Trophoblast cell (in vitro differentiated cells and primary cell): ENCODE data around the gene TSC2.

Source experiments
- DNase-seq, 2 donors: peaks; one replicate each; pipeline ENCODE4 v3.0.0-alpha.2; 2016
- H2AFZ ChIP-seq: 2 replicates; pipeline ENCODE4 v1.6.1; 2013; ENCODE audit warnings: low read length, moderate library complexity, mild to moderate bottlenecking; ENCODE audit not compliant: insufficient read depth, poor library complexity
- H2AK5ac ChIP-seq: 2 replicates; pipeline ENCODE4 v1.6.1; 2013; ENCODE audit warnings: mild to moderate bottlenecking, low read length
- H2BK120ac ChIP-seq: 2 replicates; pipeline ENCODE4 v1.6.1; 2013; ENCODE audit warnings: low read length, mild to moderate bottlenecking, moderate library complexity; ENCODE audit not compliant: insufficient read depth, poor library complexity
- H2BK12ac ChIP-seq: 2 replicates; pipeline ENCODE4 v1.6.1; 2013; ENCODE audit warnings: mild to moderate bottlenecking, low read length, moderate library complexity
- H2BK5ac ChIP-seq: 2 replicates; pipeline ENCODE4 v1.6.1; 2013; ENCODE audit warnings: low read length, low read depth, moderate library complexity, mild to moderate bottlenecking; ENCODE audit not compliant: poor library complexity
- H3K14ac ChIP-seq: 2 replicates; pipeline ENCODE4 v1.6.1; 2013; ENCODE audit warnings: mild to moderate bottlenecking, low read length
- H3K18ac ChIP-seq: 2 replicates; pipeline ENCODE4 v1.6.1; 2013; ENCODE audit warnings: mild to moderate bottlenecking, low read length
- H3K23ac ChIP-seq: 2 replicates; pipeline ENCODE4 v1.6.1; 2013; ENCODE audit warnings: low read length
- H3K27ac ChIP-seq: 2 replicates; pipeline ENCODE4 v1.5.1; 2013; ENCODE audit warnings: low read depth, mild to moderate bottlenecking, inconsistent platforms, low read length, moderate library complexity
- H3K27me3 ChIP-seq: 2 replicates; pipeline ENCODE4 v1.6.1; 2013; ENCODE audit warnings: inconsistent platforms, mild to moderate bottlenecking, low read length, moderate library complexity; ENCODE audit not compliant: insufficient read depth
- H3K36me3 ChIP-seq, 2 experiments: 1 replicate in 1 of 2; 2 replicates in 1 of 2; pipeline ENCODE4 v1.6.1; 2013; ENCODE audit warnings: low read length in 2 of 2, mild to moderate bottlenecking in 2 of 2, moderate library complexity in 1 of 2; ENCODE audit not compliant: insufficient read depth in 2 of 2, control insufficient read depth in 1 of 2
- H3K4ac ChIP-seq: 2 replicates; pipeline ENCODE4 v1.6.1; 2013; ENCODE audit warnings: low read depth, mild to moderate bottlenecking, low read length, moderate library complexity
- H3K4me1 ChIP-seq, 2 experiments: 1 replicate in 1 of 2; 2 replicates in 1 of 2; pipeline ENCODE4 v1.6.1; 2013; ENCODE audit warnings: low read length in 2 of 2, mild to moderate bottlenecking in 2 of 2, moderate library complexity in 1 of 2; ENCODE audit not compliant: insufficient read depth in 2 of 2, control insufficient read depth in 1 of 2
- H3K4me2 ChIP-seq: 2 replicates; pipeline ENCODE4 v1.6.1; 2013; ENCODE audit warnings: inconsistent platforms, mild to moderate bottlenecking, low read length, moderate library complexity
- H3K4me3 ChIP-seq: 2 replicates; pipeline ENCODE4 v1.5.1; 2013; ENCODE audit warnings: mild to moderate bottlenecking, low read depth, low read length, inconsistent platforms
- H3K79me1 ChIP-seq: one replicate; pipeline ENCODE4 v1.6.1; 2013; ENCODE audit warnings: low read length
- H3K79me2 ChIP-seq: 2 replicates; pipeline ENCODE4 v1.6.1; 2013; ENCODE audit warnings: low read length, mild to moderate bottlenecking; ENCODE audit not compliant: control insufficient read depth, insufficient read depth, poor library complexity
- H3K9ac ChIP-seq: 2 replicates; pipeline ENCODE4 v1.6.1; 2013; ENCODE audit warnings: mild to moderate bottlenecking, low read length
- H3K9me3 ChIP-seq: 2 replicates; pipeline ENCODE4 v1.6.1; 2013; ENCODE audit warnings: low read depth, mild to moderate bottlenecking, control low read depth, inconsistent platforms, low read length; ENCODE audit not compliant: insufficient read depth
- H4K12ac ChIP-seq: 2 replicates; pipeline ENCODE4 v1.6.1; 2013; ENCODE audit warnings: low read depth, mild to moderate bottlenecking, low read length, moderate library complexity
- H4K8ac ChIP-seq: 2 replicates; pipeline ENCODE4 v1.6.1; 2013; ENCODE audit warnings: low read depth, mild to moderate bottlenecking, low read length, moderate library complexity
- H4K91ac ChIP-seq: one replicate; pipeline ENCODE4 v1.6.1; 2013; ENCODE audit warnings: low read depth, mild to moderate bottlenecking, low read length, moderate library complexity
- WGBS: extraction: QIAGEN DNeasy Blood & Tissue Kit; methylation state at CpG from one replicate; pipeline ENCODE4 v1.1.7; 2013; ENCODE audit warnings: missing lambda C conversion rate; ENCODE audit not compliant: insufficient read length, insufficient coverage; ENCODE audit errors: extremely low coverage; 5-methylcytosine and 5-hydroxymethylcytosine counted together

The TSC2 gene

DNA sequence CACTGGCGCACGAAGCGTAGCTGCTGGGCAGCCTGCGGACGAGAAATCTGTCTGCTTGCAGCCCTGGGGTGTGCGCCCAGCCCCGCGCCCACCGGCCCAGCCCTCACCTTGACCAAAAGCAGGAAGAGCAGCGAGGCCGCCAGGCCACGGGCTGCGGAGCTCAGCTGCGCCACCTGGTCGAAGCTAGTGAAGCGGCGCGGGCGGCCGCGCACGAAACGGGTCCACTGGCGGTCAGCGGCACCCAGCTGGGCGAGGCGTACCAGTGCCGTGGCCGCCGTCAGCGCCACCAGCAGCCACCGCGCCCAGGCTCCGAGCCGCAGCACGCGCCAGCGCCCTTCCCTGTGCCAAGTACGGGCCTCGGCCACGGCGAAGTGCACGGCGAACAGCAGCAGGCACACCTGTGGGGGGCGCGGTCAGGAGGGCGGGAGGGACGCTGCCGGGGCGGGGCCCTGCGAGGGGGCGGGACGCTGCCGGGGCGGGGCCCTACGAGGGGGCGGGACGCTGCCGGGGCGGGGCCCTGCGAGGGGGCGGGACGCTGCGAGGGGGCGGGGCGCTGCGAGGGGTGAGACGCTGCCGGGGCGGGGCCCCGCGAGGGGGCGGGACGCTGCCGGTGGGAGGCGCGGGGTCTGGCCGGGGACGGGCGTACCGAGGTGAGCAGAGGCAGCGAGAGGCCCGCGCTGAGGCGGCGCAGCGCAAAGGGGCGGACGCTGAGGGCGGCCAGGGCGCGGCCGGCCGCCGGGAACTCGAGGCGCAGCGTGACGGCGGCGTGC is 43.2 kb downstream of the TSC2 start:
- no peak overlapping the region for H3K4ac ChIP-seq
- DNase-seq = peak; percentile 76
- peak overlapping the region; percentile 64 for H4K8ac ChIP-seq
- WGBS = no CpG with 5 or more reads among the region's 101 CpGs
- peak overlapping the region; percentile 38 for H4K91ac ChIP-seq
- peaks cover 68 to 74% of the 10 kb centered on the region in 2 experiments for H3K36me3 ChIP-seq
- peaks cover 3% of the 10 kb centered on the region for H3K9me3 ChIP-seq
- H2BK5ac ChIP-seq = no peak overlapping the region
- H2AK5ac ChIP-seq = no peak overlapping the region
- H3K4me2 ChIP-seq = peak overlapping the region; percentile 97
- peak overlapping the region; percentile 77 for H3K4me3 ChIP-seq
- H4K12ac ChIP-seq = peak overlapping the region; percentile 51
- H3K27me3 ChIP-seq = no peaks in the 10 kb centered on the region
- H3K79me2 ChIP-seq = no peaks in the 10 kb centered on the region
- H2AFZ ChIP-seq = peak overlapping the region; percentile 41
- peaks cover 7 to 14% of the 10 kb centered on the region in 2 experiments for H3K4me1 ChIP-seq
- H3K79me1 ChIP-seq = peaks cover 3% of the 10 kb centered on the region
- H3K27ac ChIP-seq = no peak overlapping the region
- H2BK120ac ChIP-seq = no peak overlapping the region
- H2BK12ac ChIP-seq = no peak overlapping the region
- peak overlapping the region; percentile 13 for H3K18ac ChIP-seq
- no peak overlapping the region for H3K23ac ChIP-seq
- no peak overlapping the region for H3K9ac ChIP-seq
- H3K14ac ChIP-seq = peak overlapping the region; percentile 68

DNA sequence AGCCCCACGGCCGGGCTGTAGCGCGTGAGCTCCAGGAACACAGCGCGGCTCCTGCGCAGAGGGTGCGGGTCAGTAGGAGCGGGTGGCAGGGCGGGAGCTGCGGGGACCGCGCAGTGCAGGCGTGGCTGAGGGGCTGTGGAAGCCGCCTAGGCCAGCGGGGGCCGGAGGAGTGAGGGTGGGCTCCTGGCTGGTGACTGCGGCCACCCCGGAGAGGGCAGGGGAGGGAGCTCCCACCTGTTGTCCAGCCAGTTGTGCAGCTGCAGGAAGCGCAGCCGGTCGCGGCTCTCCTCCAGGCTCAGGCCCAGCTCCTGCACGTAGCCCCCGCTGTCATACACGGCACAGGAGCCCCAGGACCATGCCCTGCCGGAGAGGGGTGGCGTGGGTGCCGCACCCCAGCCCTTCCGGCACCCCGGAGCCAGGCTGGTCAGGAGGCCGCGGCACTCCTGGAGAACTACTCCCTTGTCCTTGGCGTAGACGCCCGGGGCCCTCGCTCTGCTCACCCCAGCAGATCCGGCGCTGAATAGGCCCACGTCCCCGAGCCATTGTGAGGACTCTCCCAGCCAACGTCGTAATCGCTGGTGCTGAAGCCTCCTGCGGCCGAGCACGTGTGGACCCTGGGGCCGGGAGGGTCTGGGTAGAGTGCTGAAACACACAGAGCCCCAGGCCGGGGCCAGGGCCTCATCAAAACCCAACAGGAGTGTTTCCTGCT is 43.9 kb downstream of the TSC2 start:
- no peaks in the 10 kb centered on the region for H3K79me2 ChIP-seq
- no peak overlapping the region for H2BK120ac ChIP-seq
- no CpG with 5 or more reads among the region's 49 CpGs for WGBS
- peaks cover 66 to 71% of the 10 kb centered on the region in 2 experiments for H3K36me3 ChIP-seq
- no peaks in the 10 kb centered on the region for H3K27me3 ChIP-seq
- no peak overlapping the region for H2AK5ac ChIP-seq
- peak overlapping the region; percentile 64 for H4K8ac ChIP-seq
- H3K4me1 ChIP-seq = peaks cover 7 to 14% of the 10 kb centered on the region in 2 experiments
- H4K12ac ChIP-seq = peak overlapping the region; percentile 51
- no peak overlapping the region for H2BK12ac ChIP-seq
- H3K9me3 ChIP-seq = peaks cover 3% of the 10 kb centered on the region
- H3K27ac ChIP-seq = no peak overlapping the region
- no peak overlapping the region for H2BK5ac ChIP-seq
- H2AFZ ChIP-seq = peak overlapping the region; percentile 41
- peak overlapping the region; percentile 64 for H3K4me3 ChIP-seq
- no peak overlapping the region for H3K23ac ChIP-seq
- no peak for DNase-seq
- no peak overlapping the region for H3K4ac ChIP-seq
- peaks cover 3% of the 10 kb centered on the region for H3K79me1 ChIP-seq
- peak overlapping the region; percentile 68 for H3K14ac ChIP-seq
- peak overlapping the region; percentile 38 for H4K91ac ChIP-seq
- H3K4me2 ChIP-seq = peak overlapping the region; percentile 80
- no peak overlapping the region for H3K9ac ChIP-seq
- H3K18ac ChIP-seq = peak overlapping the region; percentile 13

DNA sequence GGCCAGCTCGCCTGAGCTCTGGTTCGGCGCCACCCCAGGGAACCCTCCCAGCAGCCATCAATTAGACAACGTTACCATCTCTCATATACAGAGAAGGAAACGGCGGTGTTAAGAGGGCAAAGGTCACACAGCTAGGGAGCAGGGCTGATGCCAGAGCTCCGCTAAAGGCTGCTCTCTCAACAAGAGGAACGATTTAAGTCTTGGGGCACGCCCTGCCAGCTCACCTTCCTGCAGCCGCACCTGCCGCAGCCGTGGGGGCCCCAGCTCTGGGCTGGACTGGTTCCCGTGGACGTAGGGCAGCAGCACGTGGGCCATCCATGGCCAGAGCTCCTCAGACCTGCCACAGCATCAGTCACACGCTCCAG is 44.5 kb downstream of the TSC2 start:
- Histone ChIP-seq H3K79me1 (peaks cover 3% of the 10 kb centered on the region), H2BK5ac (no peak overlapping the region), H3K4me2 (no peak overlapping the region), H3K79me2 (no peaks in the 10 kb centered on the region), H3K9ac (no peak overlapping the region), H2AFZ (no peak overlapping the region), H3K4me1 (peaks cover 7 to 14% of the 10 kb centered on the region in 2 experiments), H3K36me3 (peaks cover 65 to 71% of the 10 kb centered on the region in 2 experiments), H3K4me3 (no peak overlapping the region), H2AK5ac (no peak overlapping the region), H3K27ac (no peak overlapping the region), H4K8ac (no peak overlapping the region), H4K91ac (no peak overlapping the region), H3K18ac (no peak overlapping the region), H3K4ac (no peak overlapping the region), H3K27me3 (no peaks in the 10 kb centered on the region), H4K12ac (no peak overlapping the region), H3K14ac (no peak overlapping the region), H3K9me3 (peaks cover 3% of the 10 kb centered on the region), H3K23ac (no peak overlapping the region), H2BK12ac (no peak overlapping the region), H2BK120ac (no peak overlapping the region)
- WGBS = no CpG with 5 or more reads among the region's 16 CpGs
- DNase-seq = no peak

DNA sequence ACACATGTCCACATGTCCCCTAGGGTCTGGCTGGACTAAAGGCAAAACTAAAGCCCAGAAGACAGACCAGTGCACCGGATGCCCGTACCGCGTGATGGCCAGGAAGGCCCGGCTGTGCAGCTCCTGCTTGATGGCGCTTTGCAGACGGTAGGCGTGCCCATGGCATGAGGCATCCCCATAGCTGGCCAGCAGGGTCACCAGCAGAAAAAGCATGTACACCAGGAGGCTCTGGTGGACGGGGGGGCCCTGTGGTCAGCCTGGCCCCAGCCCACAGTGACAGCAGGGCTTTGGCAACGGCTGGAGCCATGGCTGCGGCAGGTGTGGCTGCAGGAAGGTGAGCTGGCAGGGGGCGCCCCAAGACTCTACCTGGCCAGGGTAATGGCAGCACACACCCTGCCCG is 45.1 kb downstream of the TSC2 start:
- Histone ChIP-seq H3K4me1 (peaks cover 7 to 14% of the 10 kb centered on the region in 2 experiments), H3K27me3 (no peaks in the 10 kb centered on the region), H3K9me3 (peaks cover 3% of the 10 kb centered on the region)

More for the DNA sequence above, 45.1 kb downstream of the TSC2 start:
- Histone ChIP-seq H3K14ac (no peak overlapping the region), H3K18ac (no peak overlapping the region), H3K4me2 (no peak overlapping the region), H3K36me3 (peaks cover 65 to 70% of the 10 kb centered on the region in 2 experiments), H3K9ac (no peak overlapping the region), H2AK5ac (no peak overlapping the region), H3K79me2 (no peaks in the 10 kb centered on the region), H2BK12ac (no peak overlapping the region), H4K8ac (no peak overlapping the region), H3K79me1 (peaks cover 3% of the 10 kb centered on the region), H2BK5ac (no peak overlapping the region), H4K91ac (no peak overlapping the region), H2BK120ac (no peak overlapping the region), H3K4ac (no peak overlapping the region), H4K12ac (no peak overlapping the region), H3K4me3 (no peak overlapping the region), H3K23ac (no peak overlapping the region), H2AFZ (no peak overlapping the region), H3K27ac (no peak overlapping the region)
- WGBS = no CpG with 5 or more reads among the region's 13 CpGs
- DNase-seq = no peak
